Transverse colon (tissue), 4 donors: ENCODE results near the gene ADCY1. TPM values are rescaled to one million over a fixed set of nuclear protein-coding genes. Genes with fewer than 3 reads are reported as not detected.

Experiments
- DNase-seq: peaks from one replicate; pipeline ENCODE4 v3.0.0-alpha.2; 2019
- H3K27ac ChIP-seq, 4 donors: fragments of 200-600 bp; sonication (generic); 2 replicates each; pipeline ENCODE4 v1.5.1; 2016 to 2018; ENCODE audit warnings: inconsistent platforms in 4 of 4
- H3K27me3 ChIP-seq: fragments of 200-600 bp; sonication (generic); 2 replicates; pipeline ENCODE4 v1.5.1; 2017; ENCODE audit warnings: inconsistent platforms
- H3K36me3 ChIP-seq, 4 donors: fragments of 200-600 bp; sonication (generic); 2 replicates each; pipeline ENCODE4 v1.5.1; 2017 to 2019; ENCODE audit warnings: inconsistent platforms in 4 of 4
- H3K4me1 ChIP-seq, 4 donors: fragments of 200-600 bp; sonication (generic); 2 replicates each; pipeline ENCODE4 v1.5.1; 2017 to 2020; ENCODE audit warnings: inconsistent platforms in 4 of 4
- H3K4me3 ChIP-seq, 4 donors: fragments of 200-600 bp; sonication (generic); 1 replicate in 1 of 4; 2 replicates in 3 of 4; pipeline versions ENCODE4 v1.5.1 to v1.6.1; 2017 to 2019; ENCODE audit warnings: inconsistent platforms in 4 of 4
- H3K9me3 ChIP-seq, 2 donors: fragments of 200-600 bp; sonication (generic); 2 replicates each; pipeline ENCODE4 v1.5.1; 2017 to 2019; ENCODE audit warnings: inconsistent platforms in 2 of 2
- CTCF ChIP-seq, 5 experiments: fragments of 200-600 bp in 3 of 5; fragments of 450-650 bp in 2 of 5; sonication (generic) in 3 of 5; IDR thresholded peaks; 1 replicate in 2 of 5; 2 replicates in 3 of 5; pipeline ENCODE4 v1.5.1; 2016 to 2017; ENCODE audit warnings: antibody characterized with exemption in 5 of 5, inconsistent platforms in 3 of 5, mild to moderate bottlenecking in 2 of 5, moderate library complexity in 1 of 5
- EP300 ChIP-seq: sonication (generic); formaldehyde crosslinking; IDR thresholded peaks from one replicate; pipeline ENCODE4 v1.6.1; 2017; ENCODE audit warnings: antibody characterized with exemption, low read depth
- POLR2A ChIP-seq: fragments of 450-650 bp; IDR thresholded peaks from one replicate; pipeline ENCODE4 v1.6.1; 2016; ENCODE audit warnings: antibody characterized with exemption, mild to moderate bottlenecking, moderate library complexity
- POLR2AphosphoS5 ChIP-seq, 3 donors: sonication (generic); formaldehyde crosslinking; IDR thresholded peaks; one replicate each; pipeline ENCODE4 v1.6.1; 2016; ENCODE audit warnings: antibody characterized with exemption in 3 of 3
- WGBS, 2 donors: methylation state at CpG; one replicate each; pipeline ENCODE4 v1.1.5; 2018; ENCODE audit warnings: low coverage in 1 of 2; 5-methylcytosine and 5-hydroxymethylcytosine counted together
- in situ Hi-C, 4 donors: fragments of 200-750 bp; cut with MboI; loops; one replicate each; pipeline versions ENCODE4 v1.15.0 to v1.15.1; 2017; ENCODE audit warnings: low sequenced_read_pairs in 3 of 4, low pct_ligation_motif_present in 1 of 4, low pct_unique_long_range_greater_than_20kb in 1 of 4
- intact Hi-C: fragments of 100-400 bp; cut with DNase I; formaldehyde crosslinking; loops from one replicate; pipeline ENCODE4 v1.15.1; 2023; ENCODE audit warnings: low total_unique reads
- total RNA-seq, 4 donors: library from RNA; depleted of rRNA; stranded (reverse); fragments of >200 nt; gene quantifications; one replicate each; pipeline ENCODE4 v1.1.0, GENCODE V29; 2016

Gene ADCY1
- total RNA-seq, 4 donors from 2014 or later, result 0.16 to 0.41 TPM; not detected in 2

- intact Hi-C loops (no loop called here), in situ Hi-C loops (loop anchor here in 1 of 4 donors (25.0 kb wide), 1 partner anchor 203 kb away; the partner anchor contains the start of gene CCDC201)
- Histone ChIP-seq H3K27me3 (no peaks in the 10 kb centered on the region), H3K4me1 (no peaks in the 10 kb centered on the region), H3K4me3 (no peak overlapping the region), H3K27ac (no peak overlapping the region), H3K36me3 (no peaks in the 10 kb centered on the region), H3K9me3 (no peaks in the 10 kb centered on the region)
- TF ChIP-seq POLR2AphosphoS5 (IDR thresholded peaks at IDR 0.05) (no peak), EP300 (no peak), POLR2A (no peak), CTCF (IDR thresholded peaks at IDR 0.05) (no peak)
- no peak for DNase-seq
- 84 to 89% methylated on average over 6 to 10 of the region's 10 CpGs for WGBS, 2 donors
Measured at GRCh38 chr7:45659496-45660139, 85.5 kb downstream of the ADCY1 start.

GRCh38 chr7:45660201-45660900 is 86.2 kb downstream of the ADCY1 start:
- in situ Hi-C loops (loop anchor here in 1 of 4 donors (25.0 kb wide), 1 partner anchor 202 kb away; the partner anchor contains the start of gene CCDC201), intact Hi-C loops (no loop called here)
- DNase-seq, result no peak
- H3K36me3 ChIP-seq, result no peaks in the 10 kb centered on the region
- no peaks in the 10 kb centered on the region for H3K9me3 ChIP-seq
- WGBS, 2 donors, result 50 to 79% methylated on average over 1 to 6 of the region's 6 CpGs
- no peaks in the 10 kb centered on the region for H3K27me3 ChIP-seq
- TF ChIP-seq POLR2AphosphoS5 (IDR thresholded peaks at IDR 0.05), result no peak
- no peak for TF ChIP-seq POLR2A
- TF ChIP-seq EP300, result no peak
- TF ChIP-seq CTCF (IDR thresholded peaks at IDR 0.05), result no peak
- H3K4me3 ChIP-seq, result no peak overlapping the region
- no peaks in the 10 kb centered on the region for H3K4me1 ChIP-seq
- H3K27ac ChIP-seq, result no peak overlapping the region

GRCh38 chr7:45660901-45661211 is 86.7 kb downstream of the ADCY1 start:
- Histone ChIP-seq H3K27ac (no peak overlapping the region), H3K4me3 (no peak overlapping the region), H3K27me3 (no peaks in the 10 kb centered on the region), H3K9me3 (no peaks in the 10 kb centered on the region), H3K36me3 (no peaks in the 10 kb centered on the region), H3K4me1 (no peaks in the 10 kb centered on the region)
- DNase-seq, result no peak
- 50 to 70% methylated on average over 1 of the region's 1 CpG for WGBS, 2 donors
- intact Hi-C loops, result no loop called here
- in situ Hi-C loops, result loop anchor here in 1 of 4 donors (25.0 kb wide), 1 partner anchor 201 kb away; the partner anchor contains the start of gene CCDC201
- TF ChIP-seq POLR2A (no peak), CTCF (IDR thresholded peaks at IDR 0.05) (no peak), POLR2AphosphoS5 (IDR thresholded peaks at IDR 0.05) (no peak), EP300 (no peak)

GRCh38 chr7:45661302-45661995 is 87.3 kb downstream of the ADCY1 start:
- no peaks in the 10 kb centered on the region for H3K4me1 ChIP-seq
- H3K36me3 ChIP-seq, result no peaks in the 10 kb centered on the region
- H3K4me3 ChIP-seq, result no peak overlapping the region
- intact Hi-C loops (no loop called here), in situ Hi-C loops (loop anchor here in 1 of 4 donors (25.0 kb wide), 1 partner anchor 201 kb away; the partner anchor contains the start of gene CCDC201)
- no peaks in the 10 kb centered on the region for H3K9me3 ChIP-seq
- DNase-seq, result no peak
- TF ChIP-seq EP300, result no peak
- TF ChIP-seq CTCF (IDR thresholded peaks at IDR 0.05), result no peak
- TF ChIP-seq POLR2A, result no peak
- TF ChIP-seq POLR2AphosphoS5 (IDR thresholded peaks at IDR 0.05), result no peak
- no peak overlapping the region for H3K27ac ChIP-seq
- WGBS, 2 donors, result 63 to 89% methylated on average over 2 to 16 of the region's 16 CpGs
- H3K27me3 ChIP-seq, result no peaks in the 10 kb centered on the region
